GM21619 (cell line): ENCODE measurements around the gene FGL2.
A peak's percentile ranks its signal among the peaks of the same experiment; 100 is the strongest.
"Not testable (repeated sequence)": the region's sequence is repeated elsewhere in the genome, so short reads cannot be mapped to it uniquely, and the experiment has no call there.

Source experiments
- ATAC-seq: cut with Tn5 transposase; IDR thresholded peaks from one replicate; pipeline ENCODE4 v1.9.1; 2021; ENCODE audit not compliant: unreplicated experiment

The FGL2 gene

GRCh38 chr7:77216181-77216845, 16.7 kb upstream of the FGL2 start:
- no peak for ATAC-seq

GRCh38 chr7:77209479-77210139, 10.0 kb upstream of the FGL2 start:
- no peak for ATAC-seq

DNA sequence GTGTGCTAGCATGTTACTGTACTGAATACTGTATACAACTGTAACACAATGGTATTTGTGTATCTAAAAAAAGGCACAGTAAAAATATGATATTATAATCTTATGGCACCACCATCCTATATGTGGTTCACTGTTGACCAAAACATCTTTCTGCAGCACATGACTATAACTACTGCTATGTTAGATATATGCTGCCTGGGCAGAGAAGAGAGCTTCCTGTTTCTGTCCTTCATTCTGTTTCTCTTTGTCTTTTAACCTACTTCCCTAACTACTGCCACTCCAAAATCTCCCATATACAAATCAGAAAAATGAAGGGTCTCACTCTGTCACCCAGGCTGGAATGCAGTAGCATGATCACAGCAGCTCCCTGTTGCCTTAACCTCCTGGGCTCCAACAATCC, 8.8 kb upstream of the FGL2 start:
- no peak for ATAC-seq

- no peak for ATAC-seq
Measured at GRCh38 chr7:77205706-77206105, 6.1 kb upstream of the FGL2 start.

DNA sequence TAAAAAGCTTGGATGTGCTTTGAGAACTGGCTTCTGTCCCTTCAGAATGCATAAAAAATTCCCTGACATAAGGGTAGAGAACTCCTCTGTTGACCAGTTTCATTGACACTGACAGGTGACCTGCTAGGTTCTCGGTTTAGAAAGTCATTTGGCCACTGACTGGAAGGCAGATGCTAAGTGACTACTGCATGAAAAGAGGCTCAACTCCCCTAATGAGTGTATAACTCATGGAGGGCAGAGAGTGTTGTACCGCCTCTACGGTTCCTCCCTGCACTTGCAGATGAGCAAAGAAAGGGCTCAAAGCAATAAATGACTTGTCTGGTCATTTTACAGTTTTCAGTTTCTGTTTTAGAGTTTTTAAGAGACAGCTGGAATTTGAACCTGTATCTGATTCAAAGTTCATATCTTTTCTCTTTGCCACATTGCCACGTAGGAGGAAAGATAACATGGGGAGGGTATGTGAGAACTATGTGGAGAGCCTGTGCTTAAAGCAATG, 2.9 kb upstream of the FGL2 start:
- ATAC-seq, result peak; percentile 91

GRCh38 chr7:77200542-77200941, 923 bp upstream of the FGL2 start:
- no peak for ATAC-seq

DNA sequence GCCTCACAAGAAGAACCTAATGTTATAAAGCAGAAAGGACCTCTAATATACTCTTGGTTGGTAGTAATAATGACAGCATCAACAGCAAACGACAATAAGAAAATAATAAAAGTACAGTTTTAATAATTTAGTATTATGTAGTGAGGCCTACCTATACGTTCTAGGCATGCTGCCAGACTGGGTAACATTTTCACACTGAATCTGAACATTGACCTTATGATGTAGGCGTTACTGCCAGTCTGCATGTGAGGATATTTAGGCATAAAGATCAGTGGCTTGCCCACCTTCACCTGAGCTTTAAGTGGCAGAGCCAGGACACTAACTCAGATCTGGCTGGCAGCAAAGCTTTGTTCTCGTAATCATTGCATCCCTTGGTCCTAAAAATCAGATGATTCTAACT, 2.5 kb downstream of the FGL2 start:
- no peak for ATAC-seq

DNA sequence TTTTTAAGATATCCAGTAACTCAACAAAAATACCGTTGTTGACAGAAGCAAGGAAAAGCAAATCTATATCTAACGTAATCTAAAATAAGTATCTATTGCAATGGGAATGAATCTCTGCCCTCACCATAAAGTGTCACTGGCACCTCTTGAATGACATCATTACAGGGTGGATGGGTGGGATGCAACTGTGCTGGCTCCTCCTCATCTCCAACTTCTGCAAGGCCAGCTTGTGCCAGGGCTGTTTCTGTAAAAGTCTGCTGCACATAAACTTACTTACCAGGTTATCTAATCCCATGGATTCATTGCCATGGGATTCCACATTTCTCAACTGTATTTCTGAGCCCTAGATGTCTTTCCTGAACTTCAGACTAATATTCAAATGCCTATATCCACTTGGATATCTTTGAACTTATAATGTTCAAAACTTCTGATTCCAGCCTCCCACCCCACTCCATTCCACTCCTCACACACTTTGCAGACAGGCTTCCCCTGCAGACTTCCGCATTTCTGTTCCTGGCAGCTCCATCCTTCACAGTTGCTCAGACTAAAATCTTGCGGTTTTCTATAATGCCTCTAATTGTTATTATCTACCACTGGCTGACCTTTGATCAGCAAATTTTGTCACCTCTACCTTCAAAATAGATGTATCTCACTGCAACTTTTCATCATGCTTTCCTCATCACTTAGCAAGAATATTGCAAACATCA, 10.7 kb downstream of the FGL2 start:
- no peak for ATAC-seq

DNA sequence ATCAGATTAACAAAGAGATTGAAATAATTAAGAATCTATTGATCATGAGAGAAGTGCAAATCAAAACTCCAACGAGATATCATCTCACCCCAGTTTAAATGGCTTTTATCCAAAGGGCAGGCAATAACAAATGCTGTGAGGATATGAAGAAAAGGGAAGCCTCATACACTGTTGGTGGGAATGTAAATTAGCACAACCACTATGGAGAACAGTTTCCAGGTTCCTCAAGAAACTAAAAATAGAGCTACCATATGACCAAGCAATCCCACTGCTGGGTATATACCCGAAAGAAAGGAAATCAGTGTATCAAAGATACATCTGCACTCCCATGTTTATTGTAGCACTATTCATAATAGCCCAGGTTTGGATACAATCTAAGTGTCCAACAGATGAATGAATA, 13.8 kb downstream of the FGL2 start:
- ATAC-seq, result no peak

DNA sequence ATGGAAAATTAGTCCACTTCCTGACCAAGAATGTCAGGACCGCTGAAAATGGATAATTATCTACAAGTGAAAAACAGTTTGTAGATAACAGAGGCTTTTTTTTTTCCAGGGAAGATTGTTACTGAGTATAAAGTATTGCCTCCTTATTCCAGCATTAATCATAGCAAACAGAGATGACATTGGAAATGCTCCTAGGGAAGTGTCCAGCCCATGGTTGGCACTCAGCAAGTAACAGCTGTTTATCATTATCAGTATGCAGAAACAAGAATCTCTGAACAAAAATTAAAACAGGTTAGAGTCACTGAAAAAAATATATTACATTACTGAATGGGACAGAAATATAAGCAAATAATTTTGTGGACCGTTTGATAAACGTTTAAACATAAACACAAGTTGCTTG, 14.6 kb downstream of the FGL2 start:
- ATAC-seq, result no peak

DNA sequence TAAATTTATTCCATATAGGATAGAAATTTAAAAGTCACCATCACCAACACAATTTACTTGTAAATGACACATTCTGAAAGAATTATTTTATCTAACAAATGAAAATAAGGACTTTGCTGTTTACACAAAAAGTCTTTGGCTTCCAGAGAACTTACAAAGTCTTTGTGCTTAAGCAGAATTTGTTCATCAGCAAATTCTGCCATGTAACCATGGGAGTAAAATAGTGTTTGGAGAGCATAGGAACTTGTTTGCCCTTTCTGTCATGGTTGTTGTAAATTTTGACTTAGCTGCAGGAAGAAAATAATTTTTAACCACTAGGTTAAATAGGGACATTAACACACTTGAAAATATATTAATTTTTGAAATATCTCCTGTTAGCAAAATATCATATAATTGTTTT, 15.2 kb downstream of the FGL2 start:
- no peak for ATAC-seq

DNA sequence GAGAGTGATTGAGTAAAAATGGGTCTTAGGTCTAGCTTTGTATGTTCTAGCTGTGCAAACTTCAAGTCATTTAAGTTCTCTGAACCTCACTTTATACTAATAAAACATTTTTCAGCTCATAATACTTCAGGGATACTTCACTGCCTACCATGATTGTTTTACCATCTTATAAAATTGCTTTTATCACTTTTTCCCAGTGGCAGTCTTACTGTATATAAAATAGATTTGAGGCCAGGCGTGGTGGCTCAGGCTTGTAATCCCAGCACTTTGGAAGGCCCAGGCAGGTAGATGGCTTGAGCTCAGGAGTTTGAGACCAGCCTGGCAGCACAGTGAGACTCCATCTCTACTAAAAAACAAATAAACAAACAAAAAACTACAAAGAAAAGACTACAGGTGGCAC, 17.4 kb downstream of the FGL2 start:
- ATAC-seq, result no peak

DNA sequence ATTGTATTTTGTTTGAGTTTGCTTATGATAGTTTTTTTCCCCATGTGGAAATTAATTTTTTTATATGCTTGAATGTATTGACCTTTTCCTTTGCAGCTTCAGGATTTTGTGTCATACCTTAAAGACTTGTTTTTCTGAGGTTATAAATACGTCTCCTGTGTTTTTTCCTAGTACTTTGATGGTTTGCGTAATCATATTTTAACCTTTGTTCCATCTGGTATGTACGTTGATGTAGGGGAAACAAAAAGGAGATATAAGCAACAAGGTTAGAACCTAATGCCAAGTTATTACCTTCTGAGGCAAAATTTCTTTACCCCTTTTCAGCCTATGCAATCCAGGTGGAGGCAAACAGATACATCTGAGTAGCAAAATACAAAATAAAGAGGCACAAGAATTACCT, 17.9 kb downstream of the FGL2 start:
- ATAC-seq, result no peak

DNA sequence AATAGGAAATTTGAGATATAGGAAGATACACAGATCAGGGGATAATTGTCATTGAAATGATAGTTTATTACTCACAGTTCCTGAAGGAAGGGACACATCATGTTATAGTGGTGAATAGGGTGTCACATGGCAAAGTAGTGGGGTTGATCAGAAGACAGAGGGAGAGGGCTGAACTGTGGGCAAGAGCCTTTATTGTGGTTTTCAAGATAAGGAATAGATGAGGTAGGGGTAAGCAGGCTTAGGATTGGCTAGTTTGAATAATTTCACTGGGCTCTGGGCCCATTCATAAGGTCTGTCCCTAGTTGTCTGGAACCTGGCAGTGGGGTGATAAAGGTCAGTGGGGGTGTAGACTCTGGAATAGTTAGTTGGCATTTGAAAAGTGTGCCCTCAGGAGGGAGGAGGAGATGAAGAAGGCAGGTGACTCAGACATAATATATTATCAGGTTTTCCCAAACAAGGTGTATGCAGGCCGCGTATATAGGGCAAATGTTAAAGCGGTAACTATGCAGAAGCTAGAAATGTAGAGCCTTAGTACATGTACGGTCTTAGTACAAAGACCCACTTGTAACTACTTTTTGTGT, 18.5 kb downstream of the FGL2 start:
- ATAC-seq, result no peak

DNA sequence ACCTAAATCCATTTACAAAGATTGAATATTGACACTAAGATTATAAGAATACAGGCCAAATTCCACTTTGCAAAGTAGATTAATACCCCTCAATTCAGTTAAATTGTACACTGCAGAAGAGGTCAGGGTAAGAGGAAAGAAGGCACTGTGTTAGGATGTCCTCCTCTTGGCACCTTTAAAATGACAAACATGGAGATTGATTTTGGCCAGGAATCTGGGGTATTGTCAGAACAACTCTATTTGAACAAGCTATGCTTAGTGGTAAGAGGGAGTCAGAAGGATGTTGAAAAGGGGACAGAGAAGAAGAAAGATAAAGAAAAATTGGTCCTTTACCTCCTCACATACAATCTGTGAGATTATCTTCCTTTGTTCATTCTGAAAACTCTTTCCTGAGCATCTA, 21.6 kb downstream of the FGL2 start:
- not testable (repeated sequence) for ATAC-seq

- not testable (repeated sequence) for ATAC-seq
Measured at GRCh38 chr7:77177321-77177904, 22.2 kb downstream of the FGL2 start.

DNA sequence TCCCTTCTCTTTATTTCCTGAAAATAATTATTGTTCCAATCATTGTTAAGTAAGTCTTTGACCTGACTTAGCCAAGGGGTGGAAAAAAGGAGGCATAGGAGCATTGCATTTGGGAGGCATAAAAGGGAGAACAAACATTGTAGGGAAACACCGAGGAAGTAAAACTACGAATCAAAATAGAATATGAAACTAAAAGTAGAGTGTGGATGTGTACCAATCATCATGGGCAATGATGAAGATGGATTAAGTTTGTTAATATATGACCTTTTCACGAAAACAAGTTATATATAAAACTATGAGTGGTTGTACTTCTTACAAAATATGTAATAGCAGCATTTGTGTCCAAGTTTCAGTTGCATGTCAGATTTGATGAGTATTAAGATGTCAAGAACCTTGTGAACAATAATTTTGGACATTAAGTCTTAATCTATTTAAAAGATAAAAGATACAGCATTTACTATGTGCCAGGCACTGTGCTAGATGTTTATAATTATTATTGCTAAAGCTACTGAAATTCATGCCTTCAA, 24.3 kb downstream of the FGL2 start:
- peak; percentile 75 for ATAC-seq

DNA sequence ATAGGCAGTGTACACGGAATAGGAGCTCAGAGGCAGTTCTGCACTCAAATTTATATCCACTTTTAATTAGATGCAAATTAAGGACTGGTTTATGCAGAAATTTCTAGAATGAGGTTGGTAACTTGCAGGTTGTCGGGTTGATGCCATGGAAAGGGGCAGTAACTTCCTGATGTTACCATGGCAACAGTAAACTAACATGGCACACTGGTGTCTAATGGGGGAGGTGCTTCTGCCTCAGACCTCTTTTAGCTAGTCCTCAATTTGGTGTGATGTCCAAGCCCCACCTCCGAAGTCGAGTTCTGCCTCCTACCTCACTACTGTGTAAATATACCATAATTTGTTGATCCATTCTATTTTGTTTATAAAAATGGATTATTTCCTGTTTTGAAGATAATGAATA, 25.2 kb downstream of the FGL2 start:
- not testable (repeated sequence) for ATAC-seq

GRCh38 chr7:77172437-77173172, 27.0 kb downstream of the FGL2 start:
- ATAC-seq, result not testable (repeated sequence)

DNA sequence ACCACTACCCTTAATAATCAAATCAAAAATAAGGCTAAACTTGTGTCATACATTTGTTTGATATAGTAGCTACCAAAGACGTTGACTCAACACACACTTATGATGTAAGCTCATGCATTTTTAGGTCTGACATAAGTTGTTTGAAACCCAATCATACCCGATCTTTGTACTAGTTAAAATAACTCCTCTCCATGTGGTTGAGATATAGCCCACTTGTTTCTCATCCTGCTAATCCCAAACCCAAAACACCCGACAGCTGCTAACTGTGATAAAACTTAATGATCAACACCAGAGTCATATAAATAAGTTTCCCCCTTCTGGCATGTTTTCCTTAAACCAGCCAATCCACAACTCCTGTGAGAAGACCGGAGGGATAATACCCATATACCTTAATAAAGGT, 28.5 kb downstream of the FGL2 start:
- ATAC-seq, result not testable (repeated sequence)
